HG02571 (cell line): ENCODE results near the gene PRPF31.
A peak's percentile ranks its signal among the peaks of the same experiment; 100 is the strongest.

Experiments used
- ATAC-seq: cut with Tn5 transposase; IDR thresholded peaks from one replicate; pipeline ENCODE4 v1.9.1; 2021; ENCODE audit warnings: mild to moderate bottlenecking, moderate library complexity; ENCODE audit not compliant: unreplicated experiment

PRPF31 gene

GRCh38 chr19:54138489-54139256 is 23.1 kb downstream of the PRPF31 start:
- no peak for ATAC-seq

DNA sequence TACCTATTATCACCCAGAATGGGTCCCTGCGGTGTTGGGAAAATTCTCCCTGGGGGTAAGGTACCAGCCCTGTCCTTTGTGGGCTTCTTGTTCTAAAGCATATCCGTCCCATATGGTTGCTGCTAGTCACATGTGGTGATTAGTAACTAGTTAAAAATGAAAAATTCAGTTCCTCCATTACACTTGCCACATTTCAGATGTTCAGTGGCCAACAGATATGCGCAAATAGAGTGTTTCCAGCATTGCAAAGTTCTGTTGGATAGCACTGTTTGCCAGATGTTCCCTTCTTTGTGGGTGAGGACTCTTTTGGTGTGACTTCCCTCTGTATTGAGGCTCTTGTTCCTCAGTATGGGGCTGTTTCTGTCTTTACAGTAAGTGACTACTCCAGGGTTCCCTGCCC is 25.8 kb downstream of the PRPF31 start:
- no peak for ATAC-seq

DNA sequence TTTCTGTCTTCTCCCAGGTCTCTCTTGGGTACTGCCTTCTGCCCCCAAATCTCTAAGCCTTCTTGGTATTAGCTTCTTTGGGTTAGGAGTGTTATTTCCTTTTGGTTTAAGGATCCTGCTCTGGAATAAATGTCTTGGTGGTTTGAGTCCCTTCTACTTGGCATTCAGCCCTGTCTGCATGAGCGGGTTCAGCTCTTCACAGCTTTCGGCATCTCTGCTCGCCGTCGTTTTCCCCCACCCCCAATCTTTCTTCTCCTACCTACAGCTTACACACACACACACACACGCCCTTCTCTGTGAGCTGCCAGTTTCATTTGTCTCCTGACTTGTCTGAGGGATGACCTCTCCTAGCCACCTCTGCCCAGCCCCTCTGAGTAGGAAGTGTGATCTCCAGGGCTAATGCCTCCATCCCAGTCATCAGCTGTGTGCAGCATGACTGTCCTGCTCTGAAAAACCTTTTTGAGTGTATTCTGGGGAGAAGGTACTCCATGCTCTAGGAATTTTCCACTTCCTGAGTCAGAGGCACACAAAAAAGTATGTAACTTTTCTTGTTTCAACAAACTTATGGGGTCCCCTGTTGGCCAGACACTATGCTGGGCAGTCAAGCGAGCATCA is 26.7 kb downstream of the PRPF31 start:
- no peak for ATAC-seq

GRCh38 chr19:54145541-54146158 is 30.1 kb downstream of the PRPF31 start:
- no peak for ATAC-seq

GRCh38 chr19:54147676-54148075 is 32.1 kb downstream of the PRPF31 start:
- no peak for ATAC-seq

GRCh38 chr19:54148158-54148557 is 32.6 kb downstream of the PRPF31 start:
- no peak for ATAC-seq

- ATAC-seq = no peak
Measured at GRCh38 chr19:54149021-54149812, 33.7 kb downstream of the PRPF31 start.

- no peak for ATAC-seq
Measured at GRCh38 chr19:54151362-54152035, 35.9 kb downstream of the PRPF31 start.

- ATAC-seq = no peak
Measured at GRCh38 chr19:54152267-54152666, 36.7 kb downstream of the PRPF31 start.

DNA sequence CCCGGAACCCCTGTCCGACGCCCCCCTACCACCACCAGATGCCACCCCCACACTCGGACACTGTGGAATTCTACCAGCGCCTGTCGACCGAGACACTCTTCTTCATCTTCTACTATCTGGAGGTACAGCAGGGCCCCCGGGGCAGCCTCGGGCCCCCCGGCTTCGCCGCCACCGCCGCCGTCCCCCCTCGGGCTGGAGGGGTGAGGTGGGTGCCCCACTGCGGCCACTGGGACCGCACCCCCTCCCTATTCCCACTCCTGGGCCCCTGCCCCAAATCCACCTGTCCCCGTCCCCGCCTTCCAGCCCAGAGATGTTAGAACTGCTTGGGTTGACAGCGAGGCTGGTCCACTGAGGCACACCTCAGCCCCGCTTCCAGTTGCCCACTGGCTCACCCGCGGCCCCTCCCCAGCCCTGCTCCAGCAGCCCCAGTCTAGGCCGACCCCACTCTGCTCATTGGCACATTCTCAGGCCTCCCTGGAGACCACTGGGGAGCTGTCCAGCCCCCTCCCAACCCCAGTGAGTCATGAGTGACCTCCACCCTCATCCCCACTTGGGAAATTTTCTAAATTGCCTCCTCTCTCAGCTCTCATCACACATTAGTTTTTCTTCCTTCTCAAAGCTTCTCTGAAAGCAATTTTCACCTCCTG is 37.4 kb downstream of the PRPF31 start:
- no peak for ATAC-seq

DNA sequence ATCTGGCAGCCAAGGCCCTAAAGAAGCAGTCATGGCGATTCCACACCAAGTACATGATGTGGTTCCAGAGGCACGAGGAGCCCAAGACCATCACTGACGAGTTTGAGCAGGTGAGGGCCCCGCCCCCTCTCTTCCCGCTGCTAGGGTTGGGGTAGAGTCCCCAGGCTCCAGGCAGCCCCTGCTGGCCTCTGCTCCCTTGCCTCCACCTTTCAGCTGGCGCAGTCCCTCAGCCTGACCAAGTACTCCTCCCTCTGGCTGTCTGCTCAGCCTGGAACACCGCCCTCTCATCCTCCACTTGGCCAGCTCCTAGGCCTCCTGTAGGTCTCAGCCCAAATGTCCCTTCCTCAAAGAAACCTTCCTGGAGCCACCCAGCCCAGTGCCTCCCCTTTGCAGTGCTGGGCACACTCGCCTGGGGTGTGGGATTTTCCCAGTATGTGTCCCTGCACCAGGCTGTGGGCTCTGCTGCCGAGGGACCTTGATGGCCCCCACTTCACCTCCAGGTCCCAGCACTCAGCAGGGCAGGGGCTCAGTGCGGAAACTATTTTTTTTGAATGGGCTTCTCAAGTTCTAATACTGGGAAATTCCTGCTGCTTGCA is 38.3 kb downstream of the PRPF31 start:
- ATAC-seq = no peak

- no peak for ATAC-seq
Measured at GRCh38 chr19:54154603-54155345, 39.2 kb downstream of the PRPF31 start.

- ATAC-seq = no peak
Measured at GRCh38 chr19:54155694-54156093, 40.1 kb downstream of the PRPF31 start.

- ATAC-seq = no peak
Measured at GRCh38 chr19:54156490-54156889, 40.9 kb downstream of the PRPF31 start.

- ATAC-seq = no peak
Measured at GRCh38 chr19:54156953-54157352, 41.4 kb downstream of the PRPF31 start.

DNA sequence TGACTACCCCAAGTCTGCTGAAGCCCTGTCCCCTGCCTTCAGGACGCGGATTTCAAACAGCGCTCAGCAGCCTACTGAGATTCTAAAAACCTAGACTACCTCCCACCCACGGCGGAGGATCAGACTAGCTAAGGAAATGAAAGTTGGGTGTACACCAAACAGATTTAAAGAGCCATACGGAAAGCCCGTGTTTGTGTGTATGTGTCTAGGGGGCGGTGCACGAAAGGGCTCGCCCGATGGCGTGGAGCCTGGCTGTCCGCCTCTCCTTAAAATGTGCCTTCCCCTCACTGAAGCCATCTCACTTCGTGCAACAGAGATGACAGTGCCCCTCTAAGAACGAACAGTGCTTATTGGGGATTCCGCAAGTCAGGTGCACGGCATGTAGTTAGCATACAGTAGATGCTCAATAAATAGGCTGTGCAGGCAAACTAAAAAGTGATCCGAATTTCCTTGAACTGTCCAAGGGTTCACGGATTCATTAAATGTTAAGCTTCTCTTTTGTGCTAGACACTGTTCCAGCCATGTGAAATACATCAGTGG is 43.3 kb downstream of the PRPF31 start:
- no peak for ATAC-seq

DNA sequence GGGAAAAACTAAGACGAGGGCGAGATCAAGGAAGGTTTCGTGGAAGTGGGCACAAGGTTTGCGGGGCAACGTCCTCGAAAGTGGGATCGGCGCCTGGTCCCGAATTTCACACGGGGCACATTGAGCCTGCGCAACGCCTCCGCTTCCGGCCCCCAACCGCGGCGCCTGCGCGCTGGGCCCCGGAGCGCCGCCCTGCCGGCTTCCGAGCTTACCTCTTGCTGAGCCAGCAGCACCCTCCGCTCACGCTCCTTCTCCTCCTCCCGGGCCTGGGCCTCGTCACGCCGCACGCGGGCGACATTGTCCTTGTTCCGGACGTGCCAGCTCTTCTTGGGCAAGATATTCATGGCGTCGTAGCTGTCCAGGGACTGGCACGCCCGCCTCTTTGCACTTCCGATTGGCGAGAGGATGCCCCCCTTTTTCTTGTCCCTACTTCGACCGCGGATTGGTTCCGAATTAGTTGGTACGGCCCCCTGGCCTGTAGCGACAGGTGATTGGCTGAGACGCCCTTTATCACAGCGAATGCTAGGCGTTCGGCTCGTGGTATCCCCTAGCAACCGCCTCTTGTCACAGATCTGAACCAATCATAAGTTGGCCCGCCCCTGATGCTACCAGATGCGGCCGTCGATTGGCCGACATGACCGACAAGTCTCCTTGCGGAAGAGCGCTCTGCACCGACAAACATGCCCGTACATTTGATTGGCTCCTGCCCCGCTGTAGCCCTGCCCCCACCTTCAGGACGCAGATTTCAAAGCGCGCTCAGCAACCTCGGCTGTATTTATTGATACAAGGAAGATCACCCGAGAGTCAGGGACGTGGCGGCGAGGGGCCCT is 44.0 kb downstream of the PRPF31 start, which contains the start of gene LENG1:
LENG1 (minus strand) TSS at position 370 of the 830 bp plus-strand sequence; CDS start at position 344, 26 bp downstream.
- ATAC-seq = peak; percentile 79
